HUDEP-2 (cell line): ENCODE data around the gene BOK.
"Not testable (repeated sequence)": the region's sequence is repeated elsewhere in the genome, so short reads cannot be mapped to it uniquely, and the experiment has no call there.

Experiments used
- DNase-seq, 76 experiments: peaks; one replicate each; lab custom pipeline; 2025; ENCODE audit not compliant: unreplicated experiment in 76 of 76; lab: John Stamatoyannopoulos, UW

BOK gene

DNA sequence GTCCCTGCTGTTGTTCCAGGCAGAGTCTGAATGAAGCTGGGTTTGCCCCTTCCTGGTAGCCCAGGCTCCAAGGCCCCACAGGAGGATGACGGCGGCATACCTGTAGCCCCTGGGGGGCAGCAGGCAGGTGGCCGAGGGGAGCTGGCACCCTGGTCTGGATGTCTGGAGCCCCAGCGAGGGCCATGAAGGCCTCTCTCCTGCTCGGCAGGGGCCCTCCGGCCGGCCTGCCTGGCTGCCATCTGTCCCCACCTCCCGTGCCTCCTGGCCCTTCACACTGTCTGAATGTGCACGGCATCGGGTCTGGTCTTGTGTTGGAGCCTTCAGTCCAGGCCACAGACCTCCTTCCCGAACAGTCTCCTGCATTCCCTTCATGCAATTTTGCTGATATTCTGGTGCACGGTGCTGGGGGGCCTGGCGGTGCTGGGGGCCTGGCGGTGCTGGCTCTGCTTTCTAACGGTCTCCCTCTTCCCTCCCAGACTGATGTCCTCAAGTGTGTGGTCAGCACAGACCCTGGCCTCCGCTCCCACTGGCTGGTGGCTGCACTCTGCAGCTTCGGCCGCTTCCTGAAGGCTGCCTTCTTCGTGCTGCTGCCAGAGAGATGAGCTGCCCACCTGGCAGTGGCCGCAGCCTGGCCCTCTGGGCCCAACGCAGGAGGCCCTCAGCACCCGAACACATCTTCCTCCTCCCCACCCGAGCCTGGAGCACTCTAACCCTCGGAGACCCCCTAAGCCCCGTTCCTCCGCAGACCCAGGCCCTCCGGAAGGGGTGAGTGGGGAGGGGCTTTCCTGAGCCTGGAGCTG is 13.5 kb downstream of the BOK start:
- no peak for DNase-seq

DNA sequence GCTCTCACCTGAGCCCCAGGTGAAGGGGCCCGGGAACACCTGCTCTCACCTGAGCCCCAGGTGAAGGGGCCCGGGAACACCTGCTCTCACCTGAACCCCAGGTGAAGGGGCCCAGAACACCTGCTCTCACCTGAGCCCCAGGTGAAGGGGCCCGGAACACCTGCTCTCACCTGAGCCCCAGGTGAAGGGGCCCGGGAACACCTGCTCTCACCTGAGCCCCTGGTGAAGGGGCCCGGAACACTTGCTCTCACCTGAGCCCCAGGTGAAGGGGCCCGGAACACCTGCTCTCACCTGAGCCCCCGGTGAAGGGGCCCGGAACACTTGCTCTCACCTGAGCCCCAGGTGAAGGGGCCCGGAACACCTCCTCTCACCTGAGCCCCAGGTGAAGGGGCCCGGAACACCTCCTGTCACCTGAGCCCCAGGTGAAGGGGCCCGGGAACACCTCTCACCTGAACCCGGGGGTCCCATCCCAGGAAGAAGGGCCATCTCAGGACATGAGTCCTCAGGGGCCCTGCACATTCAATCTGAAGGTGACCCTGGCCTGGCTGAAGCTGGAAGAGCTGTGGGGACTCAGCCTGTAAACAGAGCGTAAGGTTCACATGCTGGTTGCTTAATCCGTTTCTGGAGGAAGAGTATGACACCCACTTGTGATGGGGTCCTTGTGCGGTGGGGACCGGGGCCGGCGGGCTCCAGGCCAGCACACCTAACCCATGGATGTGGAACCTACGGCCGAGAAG is 14.5 kb downstream of the BOK start:
- not testable (repeated sequence) for DNase-seq

GRCh38 chr2:241573741-241574140 is 15.2 kb downstream of the BOK start:
- DNase-seq: no peak

- no peak for DNase-seq
These were observed 16.5 kb downstream of the BOK start for GRCh38 chr2:241574911-241575623.

- no peak for DNase-seq
These were observed 17.2 kb downstream of the BOK start for GRCh38 chr2:241575624-241576292.

GRCh38 chr2:241576293-241576654 is 17.7 kb downstream of the BOK start:
- no peak for DNase-seq

DNA sequence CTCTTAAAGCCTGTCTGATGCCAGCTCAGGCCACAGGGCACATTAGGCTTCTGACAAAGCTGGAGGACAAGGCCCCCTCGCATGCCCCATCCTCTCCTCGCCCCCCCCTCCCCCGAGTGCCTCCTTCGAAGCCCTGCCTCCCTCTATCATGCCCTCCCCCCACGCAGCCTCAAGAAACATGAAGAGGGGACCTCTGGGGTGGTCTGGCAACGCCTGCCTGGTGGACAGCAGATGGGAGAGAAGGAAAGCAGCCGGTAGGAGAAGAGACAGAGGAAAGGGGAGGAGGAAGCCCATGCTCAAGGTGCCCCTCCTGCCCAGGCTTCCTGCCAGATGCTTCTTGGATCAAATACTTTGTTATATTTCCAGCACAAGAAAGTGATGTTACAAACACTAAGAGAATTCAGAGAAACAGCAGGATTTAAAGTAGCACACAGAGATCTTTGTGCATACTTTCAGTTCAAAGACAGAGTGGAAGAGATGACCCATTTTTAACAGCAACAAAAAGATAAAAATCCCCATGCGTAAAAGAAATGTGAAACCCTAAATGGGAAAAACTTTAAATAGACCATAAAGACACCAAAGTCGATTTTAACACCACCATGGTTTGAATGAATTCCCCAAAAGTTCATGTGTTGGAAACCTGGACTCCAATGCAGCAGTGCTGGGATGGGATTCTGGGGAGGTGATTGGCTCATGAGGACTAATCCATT is 19.0 kb downstream of the BOK start:
- DNase-seq: no peak

DNA sequence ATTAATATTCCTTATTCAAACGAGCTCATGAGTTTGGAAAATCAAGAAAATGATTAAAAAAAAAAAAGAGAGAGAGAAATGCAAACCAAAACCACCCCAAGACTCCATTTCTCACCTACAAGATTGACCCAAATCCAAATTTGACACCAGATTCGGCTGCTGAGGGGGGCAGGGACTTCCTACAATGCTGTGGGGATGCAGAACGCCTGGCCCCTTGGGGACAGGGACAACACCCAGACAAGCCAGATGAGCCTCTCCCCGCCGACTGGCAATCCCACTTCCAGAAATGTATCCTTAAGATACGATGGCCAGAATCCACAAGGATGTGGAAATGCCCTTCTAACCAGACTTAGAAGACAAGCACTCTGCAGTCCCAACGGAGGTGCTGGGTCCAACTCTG is 20.7 kb downstream of the BOK start:
- DNase-seq: no peak

- no peak for DNase-seq
These were observed 23.8 kb downstream of the BOK start for GRCh38 chr2:241582328-241582727.

GRCh38 chr2:241582806-241583205 is 24.3 kb downstream of the BOK start:
- no peak for DNase-seq

GRCh38 chr2:241584436-241584835 is 25.9 kb downstream of the BOK start:
- DNase-seq: peak in 2 of 76 experiments; percentile 6 to 30

DNA sequence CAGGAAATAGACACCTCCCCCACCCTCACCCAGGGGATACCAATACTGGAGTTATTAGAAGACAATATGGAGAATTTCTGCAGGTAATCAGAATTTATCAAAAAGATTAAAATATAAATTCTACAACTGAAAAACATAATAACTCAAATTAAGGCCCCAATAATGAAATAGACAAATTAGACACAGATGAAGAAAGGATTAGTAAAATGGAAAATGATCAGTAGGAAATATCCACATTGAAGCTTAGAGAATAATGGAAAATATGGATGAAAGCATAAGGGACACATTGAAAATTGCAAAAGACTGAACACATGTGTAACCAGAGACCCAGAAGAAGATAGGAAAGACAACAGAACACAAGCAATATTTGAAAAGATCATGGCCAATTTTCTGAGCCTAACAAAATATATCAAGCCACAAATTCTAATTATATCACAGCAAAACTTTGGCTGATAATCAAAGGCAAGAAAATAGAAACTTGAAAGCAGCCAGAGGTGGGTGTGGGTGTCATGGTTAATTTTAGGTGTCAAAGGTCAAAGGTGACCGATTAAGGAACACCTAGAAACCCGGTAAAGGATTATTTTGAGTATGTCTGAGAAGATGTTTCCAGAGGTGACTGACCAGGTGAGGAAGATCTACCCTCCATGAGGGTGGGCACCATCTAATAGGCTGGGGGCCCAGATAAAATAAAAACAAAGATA is 28.2 kb downstream of the BOK start:
- DNase-seq: no peak

DNA sequence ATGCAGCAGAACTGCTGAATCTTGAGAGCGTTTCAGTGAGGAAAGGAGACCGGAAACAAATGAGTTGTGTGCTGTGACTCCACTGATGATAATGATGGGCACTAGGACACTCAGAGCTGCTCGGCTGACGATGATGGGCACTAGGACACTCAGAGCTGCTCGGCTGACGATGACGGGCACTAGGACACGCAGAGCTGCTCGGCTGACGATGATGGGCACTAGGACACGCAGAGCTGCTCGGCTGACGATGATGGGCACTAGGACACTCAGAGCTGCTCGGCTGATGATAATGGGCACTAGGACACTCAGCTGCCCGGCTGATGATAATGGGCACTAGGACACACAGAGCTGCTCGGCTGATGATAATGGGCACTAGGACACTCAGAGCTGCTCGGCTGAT is 31.3 kb downstream of the BOK start:
- not testable (repeated sequence) for DNase-seq

GRCh38 chr2:241590496-241591455 is 32.2 kb downstream of the BOK start:
- DNase-seq: not testable (repeated sequence)

DNA sequence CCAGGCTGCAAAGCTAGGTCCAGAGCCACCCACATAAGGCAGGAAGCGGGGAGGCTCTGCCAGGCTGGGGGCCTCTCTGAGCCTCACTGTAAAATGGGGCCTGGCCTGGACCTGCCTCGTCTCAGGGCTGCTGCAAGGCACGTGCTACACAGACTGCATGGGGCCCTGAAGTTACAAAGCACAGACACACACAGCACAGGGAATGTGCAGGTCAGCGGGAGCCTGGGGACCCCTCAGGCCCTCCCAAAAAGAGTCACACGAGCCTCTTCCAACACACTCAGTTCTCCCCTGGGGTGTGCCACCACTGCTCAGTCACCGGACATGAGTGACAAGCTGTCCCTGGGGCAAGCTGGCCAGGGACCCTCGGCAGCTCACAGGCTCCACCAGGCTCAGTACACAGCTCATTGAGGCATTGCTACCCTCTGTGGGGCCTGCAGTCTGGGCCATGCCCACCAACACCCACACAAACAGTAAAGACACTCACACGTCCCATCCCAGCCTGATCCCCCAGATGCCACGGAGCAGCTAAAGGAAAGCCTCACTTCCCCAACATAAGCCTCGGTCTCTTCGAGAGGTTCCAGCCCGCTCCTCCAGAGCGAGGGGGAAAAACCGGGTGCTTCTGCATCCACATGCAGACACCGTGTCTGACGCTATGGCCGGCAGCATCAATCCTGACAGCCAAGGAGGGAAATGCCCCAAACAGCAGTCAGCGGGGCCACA is 33.7 kb downstream of the BOK start:
- no peak for DNase-seq

DNA sequence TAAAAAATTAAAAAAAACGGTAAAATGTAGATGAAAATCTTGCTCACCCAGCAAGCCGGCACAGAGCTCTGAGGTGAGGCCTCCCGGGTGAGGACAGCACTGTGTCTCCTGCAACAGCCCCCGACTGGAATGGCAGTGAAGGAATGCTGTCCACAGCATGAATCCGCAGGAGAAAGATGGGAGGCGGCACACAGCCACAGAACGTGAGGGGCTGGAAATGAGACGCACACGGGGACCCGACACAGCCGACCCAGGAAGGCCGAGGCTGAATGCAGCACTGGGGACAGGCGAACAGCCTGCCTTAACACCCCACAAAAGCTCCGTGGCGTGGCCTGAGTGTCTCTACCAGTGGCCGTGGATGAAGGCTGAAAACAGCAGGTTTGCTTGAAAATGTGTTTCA is 34.7 kb downstream of the BOK start:
- no peak for DNase-seq

- peak in 6 of 76 experiments; percentile 3 to 24 (median 16) for DNase-seq
These were observed 37.1 kb downstream of the BOK start for GRCh38 chr2:241595600-241596140.

GRCh38 chr2:241597561-241597960 is 39.0 kb downstream of the BOK start:
- DNase-seq: no peak
